Choroid plexus epithelial cell (primary cell): Measurements from ENCODE around the gene PRICKLE2.

Experiments used
- DNase-seq: peaks from one replicate; pipeline ENCODE4 v3.0.0-alpha.2; 2010; ENCODE audit warnings: low read depth
- H3K4me3 ChIP-seq: 2 replicates; pipeline ENCODE4 v1.5.1; 2011; ENCODE audit warnings: low read depth, mild to moderate bottlenecking, control low read depth, low read length, moderate library complexity
- CTCF ChIP-seq: conservative IDR thresholded peaks from 2 replicates; pipeline ENCODE4 v1.5.1; 2011; ENCODE audit warnings: low read depth, mild to moderate bottlenecking, control low read depth, inconsistent platforms, low read length, moderate library complexity

Gene PRICKLE2

DNA sequence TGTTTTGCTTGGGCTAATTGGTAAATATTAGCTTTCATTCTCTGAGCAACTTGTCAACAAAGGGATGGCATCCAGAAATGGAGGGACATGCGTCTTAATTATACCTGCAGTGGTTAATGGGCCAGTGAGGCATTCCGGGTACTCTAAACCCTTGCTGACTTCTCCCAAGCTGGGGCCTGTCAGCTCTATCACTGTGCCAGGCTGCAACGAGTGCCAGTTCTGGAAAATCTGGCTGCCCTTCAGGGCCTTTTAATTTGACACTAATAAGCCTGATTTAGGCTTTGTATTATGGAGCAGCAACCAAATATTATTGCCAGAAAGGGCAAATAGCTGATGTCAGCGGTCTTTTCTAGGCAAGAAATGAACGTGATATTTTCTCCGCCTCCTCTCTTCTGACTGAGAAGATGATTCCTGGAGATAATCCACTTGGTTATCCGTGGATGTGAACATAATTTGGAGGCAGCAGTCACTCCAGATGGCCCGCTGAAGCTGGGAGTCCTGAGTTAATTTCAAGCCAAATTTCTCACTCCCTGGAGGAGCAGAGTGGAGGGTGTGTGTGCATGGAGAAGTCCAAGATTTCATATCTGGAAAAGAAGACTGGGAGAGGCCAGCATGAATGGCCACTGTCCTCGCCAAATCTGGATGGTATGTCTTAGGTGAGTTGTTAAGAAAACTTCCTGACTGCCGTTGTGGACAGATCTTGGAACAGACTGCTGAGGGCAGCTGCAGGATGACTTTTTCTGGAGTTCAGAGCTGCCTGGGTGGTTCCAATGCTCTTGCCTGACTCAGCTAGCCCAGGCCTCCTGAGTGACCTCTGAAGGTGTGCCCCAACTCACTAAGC, 157.5 kb downstream of the PRICKLE2 start:
- H3K4me3 ChIP-seq: no peak overlapping the region
- no peak for DNase-seq
- no peak for TF ChIP-seq CTCF

DNA sequence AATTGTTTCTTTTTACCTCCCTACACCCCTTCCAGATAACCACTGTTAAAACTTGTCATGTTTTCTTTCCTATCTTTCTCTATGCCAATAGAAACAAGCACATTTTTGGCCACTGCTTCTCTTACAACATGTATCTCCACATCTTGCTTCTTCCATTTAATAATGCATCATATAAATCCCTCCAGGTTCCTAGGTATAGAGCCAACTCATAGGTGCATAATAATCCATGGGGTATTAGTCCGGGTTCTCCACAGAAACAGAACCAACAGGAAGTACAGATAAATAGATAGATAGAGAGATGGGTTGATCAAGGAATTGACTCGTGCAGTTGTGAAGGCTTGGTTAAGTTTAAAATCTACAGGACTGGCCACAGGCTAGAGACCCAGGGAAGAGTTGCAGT, 160.5 kb downstream of the PRICKLE2 start:
- no peak for DNase-seq
- no peak overlapping the region for H3K4me3 ChIP-seq
- no peak for TF ChIP-seq CTCF

- no peak for TF ChIP-seq CTCF
- no peak overlapping the region for H3K4me3 ChIP-seq
- DNase-seq: no peak
These were observed 161.3 kb downstream of the PRICKLE2 start for GRCh38 chr3:64063983-64064438.

DNA sequence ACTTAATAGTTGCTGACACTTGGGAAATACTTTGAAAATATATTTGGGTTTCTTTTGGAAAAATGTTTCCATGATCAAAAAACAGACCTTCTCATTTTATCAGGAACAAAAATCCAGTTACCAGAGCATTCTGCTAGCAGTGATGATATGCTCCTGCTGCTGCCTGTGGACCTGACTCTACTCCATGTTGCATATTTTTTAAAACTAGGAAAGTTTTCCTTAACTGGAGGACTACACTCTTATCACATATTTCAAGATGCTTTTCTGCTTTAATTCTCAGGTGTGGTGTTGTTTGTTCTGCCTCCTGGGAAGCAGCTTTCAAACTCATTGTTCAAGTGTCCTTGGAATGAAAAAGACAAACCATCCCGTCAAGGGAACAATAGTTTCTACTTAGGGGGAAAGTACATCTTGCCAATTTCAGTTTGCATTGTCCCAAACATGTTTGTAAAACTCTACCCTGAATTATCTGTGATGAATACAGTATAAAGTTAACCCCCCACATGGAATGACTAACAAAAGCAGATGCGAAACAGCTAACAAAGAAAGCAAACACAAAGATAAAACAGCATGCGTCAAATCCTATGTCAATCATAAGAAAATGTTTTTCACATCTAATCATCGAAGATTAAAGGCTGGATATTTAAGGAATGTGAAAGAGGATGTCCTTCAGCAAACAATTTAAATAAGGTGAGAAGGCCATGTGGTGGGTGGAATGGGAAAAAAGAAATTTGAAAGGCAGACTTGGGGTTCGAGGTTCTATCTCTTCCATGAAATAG, 161.9 kb downstream of the PRICKLE2 start:
- TF ChIP-seq CTCF: no peak
- peak; percentile 55 for DNase-seq
- no peak overlapping the region for H3K4me3 ChIP-seq

- DNase-seq: no peak
- TF ChIP-seq CTCF: no peak
- H3K4me3 ChIP-seq: no peak overlapping the region
These were observed 163.6 kb downstream of the PRICKLE2 start for GRCh38 chr3:64061628-64062027.

GRCh38 chr3:64059484-64060175, 165.6 kb downstream of the PRICKLE2 start:
- no peak overlapping the region for H3K4me3 ChIP-seq
- TF ChIP-seq CTCF: no peak
- no peak for DNase-seq
